Inflammatory macrophage (primary cell): Measurements from ENCODE around the gene SLCO6A1.
A peak's percentile ranks its signal among the peaks of the same experiment; 100 is the strongest.

Experiments
- DNase-seq, 2 donors: peaks; one replicate each; pipeline ENCODE4 v3.0.0-alpha.2; 2020 to 2022

Gene SLCO6A1

DNA sequence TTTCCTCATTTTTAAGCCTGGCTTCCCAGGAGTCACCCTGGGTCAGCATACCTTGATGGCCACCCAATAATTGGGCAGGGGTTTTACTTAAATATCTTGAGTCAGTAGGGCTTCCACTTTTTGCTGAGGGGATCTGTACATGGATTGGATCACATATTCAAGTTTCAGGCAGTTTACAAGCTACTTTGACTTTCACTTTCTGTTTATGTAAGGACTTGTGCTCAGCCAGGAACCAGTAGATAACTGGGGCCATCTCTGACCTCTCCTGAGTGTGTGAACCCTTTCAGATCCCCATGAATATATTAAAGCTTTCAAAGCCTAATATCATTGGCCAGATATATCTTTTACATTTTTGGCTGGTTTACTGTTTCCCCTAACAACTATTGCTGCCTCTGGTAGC lies 45.1 kb downstream of the SLCO6A1 start:
- no peak for DNase-seq

DNA sequence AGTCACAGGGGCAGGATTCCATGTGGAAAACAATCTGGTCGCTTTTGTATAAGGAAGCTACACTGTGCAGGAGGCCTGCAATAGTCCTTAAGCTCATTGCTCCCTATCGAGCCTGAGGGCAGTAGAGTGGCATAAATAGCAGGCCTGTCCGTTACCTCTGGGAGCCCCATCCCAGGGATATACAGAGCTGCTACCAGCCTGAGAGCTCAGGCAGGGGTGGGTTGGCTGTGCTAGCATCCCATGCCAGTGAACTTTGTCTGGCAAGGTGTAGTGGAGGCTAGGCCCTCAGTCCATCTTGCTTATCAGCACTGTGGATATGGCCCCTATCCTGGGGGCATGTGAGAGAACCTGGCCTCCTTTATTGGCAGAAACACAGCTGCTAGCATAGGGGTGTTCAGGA lies 47.7 kb downstream of the SLCO6A1 start:
- DNase-seq = no peak

DNA sequence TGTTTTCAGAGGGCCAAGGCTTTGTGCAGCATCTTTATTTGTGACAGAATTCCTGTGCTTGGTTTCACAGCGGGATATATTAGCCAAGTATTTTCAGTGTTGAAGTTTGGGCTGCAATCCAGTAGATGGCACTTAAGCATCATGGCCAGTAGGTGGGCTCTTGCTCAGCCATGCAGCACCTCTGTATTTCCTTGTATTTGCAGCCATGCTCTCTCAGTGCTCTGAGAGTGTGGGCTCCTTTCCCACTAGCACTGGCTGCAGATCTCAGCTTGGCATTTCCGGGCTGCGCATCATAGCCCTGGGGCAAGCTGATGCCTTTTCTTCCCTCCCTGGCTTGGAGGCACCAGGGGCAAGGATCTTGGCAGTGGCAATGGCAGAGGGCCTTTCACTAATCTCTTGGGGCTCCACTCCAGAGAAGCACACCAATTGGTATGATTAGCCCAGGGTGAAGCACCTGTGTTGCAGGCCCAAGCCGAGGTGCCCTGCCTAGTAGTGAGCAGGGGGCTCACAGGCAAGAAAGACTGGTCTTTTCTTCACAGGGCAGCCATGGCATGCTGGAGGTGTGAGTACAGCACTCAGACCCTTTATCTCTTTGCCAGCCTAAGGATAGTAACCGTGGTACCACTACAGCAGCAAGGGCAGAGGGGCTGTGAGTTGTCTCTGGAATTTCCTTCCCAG lies 48.3 kb downstream of the SLCO6A1 start:
- DNase-seq = peak in 1 of 2 donors; percentile 15

DNA sequence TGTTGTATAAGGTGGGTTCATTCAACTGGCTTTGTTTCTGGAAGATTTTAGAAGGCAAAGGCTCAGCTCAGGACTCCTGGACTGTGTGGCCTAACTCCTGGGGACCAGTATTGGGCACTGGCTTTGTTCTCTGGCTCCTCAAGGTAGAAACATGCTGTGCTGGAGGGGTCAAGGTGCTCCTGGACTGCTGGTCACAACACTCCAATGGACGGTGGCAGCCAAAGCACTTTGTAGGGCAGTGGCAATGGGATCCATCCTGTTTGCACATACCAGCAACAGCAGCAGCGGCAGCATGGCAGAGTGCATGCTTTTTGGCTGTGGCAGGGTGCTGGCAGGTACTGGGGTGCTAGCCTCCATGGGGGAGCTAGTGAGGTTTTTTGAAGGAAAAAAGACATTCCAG lies 65.3 kb downstream of the SLCO6A1 start:
- no peak for DNase-seq

DNA sequence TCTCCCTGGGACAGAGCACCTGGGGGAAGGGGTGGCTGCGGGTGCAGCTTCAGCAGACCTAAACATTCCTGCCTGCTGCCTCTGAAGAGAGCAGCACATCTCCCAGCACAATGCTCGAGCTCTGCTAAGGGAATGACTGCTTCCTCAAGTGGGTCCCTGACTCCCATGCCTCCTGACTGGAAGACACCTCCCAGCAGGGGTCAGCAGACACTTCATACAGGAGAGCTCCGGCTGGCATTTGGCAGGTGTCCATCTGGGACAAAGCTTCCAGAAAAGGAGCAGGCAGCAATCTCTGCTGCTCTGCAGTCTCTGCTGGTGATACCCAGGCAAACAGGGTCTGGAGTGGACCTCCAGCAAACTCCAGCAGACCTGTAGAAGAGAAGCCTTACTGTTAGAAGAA lies 77.2 kb downstream of the SLCO6A1 start:
- no peak for DNase-seq

DNA sequence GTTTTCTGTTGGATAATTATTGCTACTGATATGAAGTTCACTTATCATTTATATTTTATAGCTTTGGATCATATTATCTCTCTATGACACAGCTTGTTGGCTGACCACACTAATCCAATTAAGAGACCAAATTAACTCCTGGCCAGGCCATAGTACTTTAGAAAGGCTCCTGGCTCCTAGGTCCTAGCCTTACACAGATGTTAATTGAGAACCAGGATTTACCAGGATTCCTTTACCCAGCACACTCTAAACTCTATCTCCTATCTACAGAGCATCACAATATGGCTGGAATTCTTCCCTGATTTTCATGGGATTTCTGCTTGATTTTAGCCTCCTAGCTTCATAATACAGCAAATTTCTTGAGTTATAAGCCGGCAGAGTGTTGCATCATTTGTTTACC lies 80.3 kb downstream of the SLCO6A1 start:
- DNase-seq = no peak

DNA sequence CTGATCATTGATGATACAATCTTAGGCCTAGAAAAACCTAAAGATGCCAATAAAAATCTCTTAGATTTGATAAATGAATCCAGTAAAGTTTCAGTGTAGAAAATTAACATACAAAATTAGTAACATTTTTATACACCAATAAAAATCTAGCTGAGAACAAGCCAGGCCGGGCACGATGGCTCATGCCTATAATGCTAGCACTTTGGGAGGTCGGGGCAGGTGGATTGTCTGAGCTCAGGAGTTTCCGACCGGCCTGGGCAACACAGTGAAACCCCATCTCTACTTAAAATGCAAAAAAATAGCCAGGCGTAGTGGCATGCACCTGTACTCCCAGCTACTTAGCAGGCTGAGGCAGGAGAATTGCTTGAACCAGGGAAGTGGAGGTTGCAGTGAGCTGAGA lies 84.4 kb downstream of the SLCO6A1 start:
- DNase-seq = no peak

DNA sequence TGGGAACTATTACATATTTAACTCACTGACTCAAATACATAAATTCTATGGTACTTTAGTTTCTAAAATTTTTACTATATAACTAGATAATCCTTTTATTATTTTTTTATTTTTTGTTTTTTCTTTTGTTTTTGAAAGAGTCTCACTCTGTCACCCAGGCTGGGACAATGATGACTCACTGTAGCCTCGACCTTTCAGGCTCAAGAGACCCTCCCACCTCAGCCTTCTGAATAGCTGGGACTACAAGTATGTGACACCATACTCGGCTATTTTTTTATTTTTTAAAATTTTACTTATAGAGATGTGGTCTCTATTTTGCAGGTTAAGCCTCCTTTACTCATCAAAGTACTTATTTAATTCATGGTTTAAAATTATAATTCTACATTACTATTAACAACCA lies 110.6 kb downstream of the SLCO6A1 start:
- no peak for DNase-seq

DNA sequence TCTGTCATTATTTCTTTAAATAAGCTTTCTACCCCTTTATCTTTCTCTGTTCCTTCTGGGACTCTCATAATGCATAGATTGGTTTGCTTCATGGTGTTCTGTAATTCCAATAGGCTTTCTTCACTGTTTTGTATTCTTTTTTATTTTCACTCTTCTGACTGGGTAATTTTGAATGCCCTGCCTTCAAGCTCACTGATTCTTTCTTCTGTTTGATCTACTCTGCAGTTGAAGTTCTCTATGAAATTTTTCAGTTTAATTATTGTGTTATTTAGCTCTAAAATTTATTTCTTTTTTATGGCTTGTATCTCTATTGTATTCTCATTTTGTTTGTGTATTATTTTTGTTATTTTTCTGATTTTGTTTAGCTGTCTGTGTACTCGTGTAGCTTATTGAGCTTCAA lies 113.4 kb downstream of the SLCO6A1 start:
- no peak for DNase-seq

DNA sequence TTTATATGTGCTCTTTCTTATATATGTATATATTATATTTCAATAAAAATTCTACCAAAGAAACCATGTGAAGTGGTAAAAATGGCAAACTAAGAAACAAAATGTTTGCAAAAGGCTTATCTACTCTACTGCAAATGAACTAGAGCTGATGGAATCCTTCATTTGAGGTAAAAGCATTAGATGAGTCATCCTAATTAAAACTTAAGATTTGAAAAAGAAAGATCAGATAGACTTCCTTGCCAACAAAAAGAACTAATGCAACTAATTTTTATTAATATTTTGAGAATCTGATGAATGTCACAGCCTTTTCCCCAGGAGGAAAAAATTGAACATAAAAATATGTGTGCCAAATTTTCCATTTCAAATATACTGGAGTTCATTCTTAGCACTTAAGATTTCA lies 118.6 kb downstream of the SLCO6A1 start:
- DNase-seq = no peak

DNA sequence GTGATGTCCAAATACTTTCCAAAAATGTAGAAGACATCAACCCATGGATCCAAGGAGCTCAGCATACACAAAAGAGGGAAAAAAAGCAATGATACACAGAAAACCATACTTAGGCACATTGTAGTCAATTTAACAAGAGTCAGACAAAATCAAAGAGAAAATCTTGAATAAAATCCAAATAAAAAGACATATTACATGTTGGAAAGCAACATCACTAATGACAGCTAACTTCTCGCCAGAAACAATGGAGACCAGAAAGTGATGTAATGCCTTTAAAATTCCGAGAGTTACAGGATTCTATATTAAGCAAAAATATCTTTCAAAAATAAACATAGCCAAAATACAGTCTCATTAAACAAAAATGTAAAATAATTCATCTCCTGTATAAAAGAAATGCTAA lies 122.9 kb downstream of the SLCO6A1 start:
- no peak for DNase-seq

DNA sequence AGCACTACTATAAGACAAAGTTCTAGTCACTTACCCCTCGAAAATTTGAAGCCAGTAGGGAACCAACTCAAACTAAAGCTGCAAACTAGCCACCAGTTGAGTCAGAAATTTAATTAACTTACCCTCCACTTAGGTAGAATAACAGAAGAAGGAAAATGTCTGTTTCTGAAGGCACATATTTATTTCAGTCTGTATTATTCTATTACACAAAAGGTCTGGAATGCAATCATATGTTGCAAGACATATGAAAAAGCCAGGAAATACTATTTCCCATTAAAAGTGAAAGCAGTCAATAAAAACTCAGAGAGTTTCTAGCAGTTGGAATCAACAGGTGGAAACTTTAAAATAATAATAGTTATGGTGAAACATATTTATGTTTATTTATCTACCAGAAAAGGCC lies 123.5 kb downstream of the SLCO6A1 start:
- no peak for DNase-seq

DNA sequence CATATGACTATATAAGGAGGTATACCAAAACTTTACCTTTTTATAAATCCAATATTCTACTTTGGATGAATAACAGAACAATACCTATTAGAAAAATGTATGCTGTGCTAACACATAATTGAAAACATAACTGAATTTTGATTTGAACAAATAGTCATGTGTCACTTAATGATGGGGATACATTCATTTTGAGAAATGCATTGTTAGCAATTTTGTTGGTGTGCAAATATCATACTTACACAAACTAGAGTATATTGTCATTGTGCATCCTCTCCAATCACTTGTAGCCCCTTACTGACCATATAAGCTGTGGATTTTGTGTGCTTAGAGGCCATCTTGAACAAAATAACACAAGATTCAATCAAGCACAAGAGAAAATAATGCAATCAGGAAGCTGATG lies 130.4 kb downstream of the SLCO6A1 start:
- no peak for DNase-seq

DNA sequence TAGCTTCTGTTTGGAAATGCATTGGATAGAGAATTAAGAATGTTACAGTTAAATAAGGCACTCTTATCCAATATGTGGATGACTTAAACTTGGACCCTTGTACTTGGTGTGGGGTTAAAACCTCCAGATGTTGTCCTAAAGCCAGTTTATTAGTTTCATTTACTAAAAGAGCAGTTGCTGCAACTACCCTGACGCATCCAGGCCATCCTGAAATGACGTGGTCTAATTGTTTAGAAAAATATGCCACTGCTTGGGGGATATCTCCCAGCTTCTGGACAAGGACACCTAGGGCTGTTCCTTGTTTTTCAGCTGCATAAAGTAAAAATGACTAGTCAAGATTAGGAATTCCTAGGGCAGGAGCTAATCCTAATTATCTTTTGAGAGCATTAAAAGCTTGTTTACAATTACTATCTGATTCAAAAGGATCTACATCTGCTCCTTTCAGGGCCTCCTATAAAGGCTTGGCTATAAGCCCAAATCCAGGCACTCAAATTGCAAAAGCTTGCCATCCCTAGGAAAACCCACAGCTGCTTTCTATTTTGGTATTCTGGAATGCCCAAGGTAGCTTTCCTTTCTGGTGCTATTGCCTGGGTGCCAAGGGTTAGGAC lies 157.0 kb downstream of the SLCO6A1 start:
- DNase-seq = no peak

DNA sequence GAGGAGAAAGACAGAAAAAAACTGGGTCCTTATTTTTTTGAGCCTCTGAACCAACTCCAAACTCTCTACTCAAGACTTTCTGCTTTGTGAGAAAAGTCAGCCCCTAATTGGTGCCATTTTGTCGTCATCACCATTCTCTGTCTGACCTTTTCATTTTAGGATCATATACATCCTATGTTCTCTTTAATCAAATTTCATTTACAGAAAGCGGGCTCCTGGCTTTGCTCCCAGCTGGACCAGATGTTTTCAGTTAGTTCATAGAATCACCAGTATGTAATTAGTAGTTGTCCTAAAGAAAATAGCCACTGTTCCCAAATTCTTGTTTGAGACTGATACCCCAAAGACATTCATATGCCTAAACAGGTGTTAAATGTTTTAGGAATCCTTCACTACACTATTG lies 174.1 kb downstream of the SLCO6A1 start:
- DNase-seq = no peak
